ENCODE data around the gene PTPN2. TPM values are rescaled to one million over a fixed set of nuclear protein-coding genes. Genes with fewer than 3 reads are reported as not detected.

The PTPN2 gene
- 10 to 100 TPM; 33.1 to 45.3 (median 37.7) TPM for total RNA-seq

- intact Hi-C loops (cut with DNase I), result loop anchor here (10.0 kb wide), 1 partner anchor 61 kb away; the partner anchor contains the start of gene SEH1L
- Histone ChIP-seq H3K27ac (peak within 1 kb of the TSS; percentile 99 to 100 (median 99)), H3K4me1 (peaks cover 10 to 30% of the 10 kb centered on the region in 2 donors), H3K4me3 (replicated peaks in 1 of 3) (peak within 1 kb of the TSS; percentile 61 to 90 (median 84)), H3K36me3 (no peaks in the 10 kb centered on the region), H3K9me3 (no peaks in the 10 kb centered on the region), H3K27me3 (no peaks in the 10 kb centered on the region)
- no peak for TF ChIP-seq CTCF (IDR thresholded peaks at IDR 0.05)
- peak; percentile 81 to 90 for TF ChIP-seq POLR2A (IDR thresholded peaks at IDR 0.05)
- WGBS, 2 donors, result 1% methylated on average over 22 to 44 of the region's 97 CpGs
- DNase-seq, result peak; percentile 95
Observed at GRCh38 chr18:12883684-12884405, at the start of gene PTPN2. PTPN2 (minus strand) TSS chr18:12884237; CDS start chr18:12884141, 96 bp downstream.

GRCh38 chr18:12933327-12933726, 49.3 kb upstream of the PTPN2 start:
- Histone ChIP-seq H3K36me3 (no peaks in the 10 kb centered on the region), H3K27ac (no peak overlapping the region), H3K27me3 (no peaks in the 10 kb centered on the region), H3K4me1 (no peaks in the 10 kb centered on the region), H3K9me3 (no peaks in the 10 kb centered on the region), H3K4me3 (replicated peaks in 1 of 3) (no peak overlapping the region)
- DNase-seq, result no peak
- TF ChIP-seq CTCF (IDR thresholded peaks at IDR 0.05) (no peak), POLR2A (IDR thresholded peaks at IDR 0.05) (no peak)
- intact Hi-C loops (cut with DNase I), result loop anchor here (2.0 to 5.0 kb wide), 2 partner anchors 186 to 205 kb away; no protein-coding TSS in a partner anchor

- Histone ChIP-seq H3K27ac (no peak overlapping the region), H3K4me1 (no peaks in the 10 kb centered on the region), H3K4me3 (replicated peaks in 1 of 3) (no peak overlapping the region), H3K9me3 (no peaks in the 10 kb centered on the region), H3K27me3 (no peaks in the 10 kb centered on the region), H3K36me3 (no peaks in the 10 kb centered on the region)
- 76 to 92% methylated on average over 3 of the region's 3 CpGs for WGBS, 2 donors
- DNase-seq, result no peak
- TF ChIP-seq CTCF (IDR thresholded peaks at IDR 0.05) (no peak), POLR2A (IDR thresholded peaks at IDR 0.05) (no peak)
- intact Hi-C loops (cut with DNase I), result loop anchor here (5.0 kb wide), 1 partner anchor 184 kb away; no protein-coding TSS in a partner anchor
Observed at GRCh38 chr18:12930908-12931307, 46.9 kb upstream of the PTPN2 start.

GRCh38 chr18:12930376-12930775, 46.3 kb upstream of the PTPN2 start:
- no peaks in the 10 kb centered on the region for H3K9me3 ChIP-seq
- no peak for DNase-seq
- no peak overlapping the region for H3K27ac ChIP-seq
- H3K36me3 ChIP-seq, result no peaks in the 10 kb centered on the region
- H3K4me1 ChIP-seq, result no peaks in the 10 kb centered on the region
- no peaks in the 10 kb centered on the region for H3K27me3 ChIP-seq
- intact Hi-C loops (cut with DNase I), result loop anchor here (5.0 kb wide), 1 partner anchor 183 kb away; no protein-coding TSS in a partner anchor
- 84 to 90% methylated on average over 3 of the region's 3 CpGs for WGBS, 2 donors
- TF ChIP-seq CTCF (IDR thresholded peaks at IDR 0.05) (no peak), POLR2A (IDR thresholded peaks at IDR 0.05) (no peak)
- no peak overlapping the region for H3K4me3 ChIP-seq (replicated peaks in 1 of 3)

- WGBS, 2 donors, result 92 to 94% methylated on average over 5 of the region's 5 CpGs
- Histone ChIP-seq H3K27ac (no peak overlapping the region), H3K27me3 (no peaks in the 10 kb centered on the region), H3K4me1 (no peaks in the 10 kb centered on the region), H3K9me3 (no peaks in the 10 kb centered on the region), H3K36me3 (no peaks in the 10 kb centered on the region), H3K4me3 (replicated peaks in 1 of 3) (no peak overlapping the region)
- no peak for TF ChIP-seq CTCF (IDR thresholded peaks at IDR 0.05)
- TF ChIP-seq POLR2A (IDR thresholded peaks at IDR 0.05), result no peak
- intact Hi-C loops (cut with DNase I), result loop anchor here (5.0 kb wide), 1 partner anchor 182 kb away; no protein-coding TSS in a partner anchor
- no peak for DNase-seq
Observed at GRCh38 chr18:12929477-12930083, 45.5 kb upstream of the PTPN2 start.
